Prostate gland (tissue), 2 donors: Measurements from ENCODE around the gene XPA.

Experiments used
- POLR2A ChIP-seq: fragments of 450-650 bp; IDR thresholded peaks from one replicate; pipeline ENCODE4 v1.6.1; 2016; ENCODE audit warnings: antibody characterized with exemption, mild to moderate bottlenecking
- POLR2AphosphoS5 ChIP-seq: sonication (generic); formaldehyde crosslinking; IDR thresholded peaks from one replicate; pipeline ENCODE4 v1.6.1; 2017; ENCODE audit warnings: antibody characterized with exemption
- TF ChIP-seq, protein P1 (sequence below), 4 experiments: fragments of 200-600 bp in 2 of 4; fragments of 450-650 bp in 2 of 4; sonication (generic) in 2 of 4; IDR thresholded peaks; 1 replicate in 3 of 4; 2 replicates in 1 of 4; pipeline ENCODE4 v1.5.1; 2016 to 2019; ENCODE audit warnings: antibody characterized with exemption in 4 of 4, mild to moderate bottlenecking in 2 of 4, moderate library complexity in 2 of 4

- TF ChIP-seq POLR2A (no peak), POLR2AphosphoS5 (no peak)
- TF ChIP-seq, protein P1, sequence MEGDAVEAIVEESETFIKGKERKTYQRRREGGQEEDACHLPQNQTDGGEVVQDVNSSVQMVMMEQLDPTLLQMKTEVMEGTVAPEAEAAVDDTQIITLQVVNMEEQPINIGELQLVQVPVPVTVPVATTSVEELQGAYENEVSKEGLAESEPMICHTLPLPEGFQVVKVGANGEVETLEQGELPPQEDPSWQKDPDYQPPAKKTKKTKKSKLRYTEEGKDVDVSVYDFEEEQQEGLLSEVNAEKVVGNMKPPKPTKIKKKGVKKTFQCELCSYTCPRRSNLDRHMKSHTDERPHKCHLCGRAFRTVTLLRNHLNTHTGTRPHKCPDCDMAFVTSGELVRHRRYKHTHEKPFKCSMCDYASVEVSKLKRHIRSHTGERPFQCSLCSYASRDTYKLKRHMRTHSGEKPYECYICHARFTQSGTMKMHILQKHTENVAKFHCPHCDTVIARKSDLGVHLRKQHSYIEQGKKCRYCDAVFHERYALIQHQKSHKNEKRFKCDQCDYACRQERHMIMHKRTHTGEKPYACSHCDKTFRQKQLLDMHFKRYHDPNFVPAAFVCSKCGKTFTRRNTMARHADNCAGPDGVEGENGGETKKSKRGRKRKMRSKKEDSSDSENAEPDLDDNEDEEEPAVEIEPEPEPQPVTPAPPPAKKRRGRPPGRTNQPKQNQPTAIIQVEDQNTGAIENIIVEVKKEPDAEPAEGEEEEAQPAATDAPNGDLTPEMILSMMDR (IDR thresholded peaks at IDR 0.05) = no peak
These were observed 40.3 kb upstream of the XPA start for GRCh38 chr9:97737429-97737828.
